HG03097 (cell line): ENCODE results near the gene NXPE4.

Experiments used
- ATAC-seq: cut with Tn5 transposase; IDR thresholded peaks from one replicate; pipeline ENCODE4 v1.9.1; 2021; ENCODE audit not compliant: unreplicated experiment, low FRiP score

Gene NXPE4

DNA sequence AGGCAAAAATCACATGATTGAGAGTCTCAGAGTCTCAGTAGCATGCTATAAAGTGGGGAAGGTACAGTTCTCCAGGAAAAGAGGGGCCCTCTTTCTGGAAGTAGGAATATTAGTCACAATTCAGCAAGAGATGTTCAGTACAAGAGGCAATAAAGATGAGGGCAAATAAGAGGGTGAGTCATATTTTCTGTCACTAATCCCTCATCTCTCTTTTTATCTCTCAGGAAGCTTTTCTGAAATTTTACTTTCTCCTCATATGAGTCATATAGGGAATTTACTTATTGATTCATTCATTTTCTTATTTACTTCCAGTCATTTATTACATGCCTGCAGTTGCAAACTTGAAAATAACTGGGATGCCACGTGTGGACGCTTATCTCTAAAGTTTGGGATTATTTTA, 32.5 kb downstream of the NXPE4 start:
- ATAC-seq: no peak

DNA sequence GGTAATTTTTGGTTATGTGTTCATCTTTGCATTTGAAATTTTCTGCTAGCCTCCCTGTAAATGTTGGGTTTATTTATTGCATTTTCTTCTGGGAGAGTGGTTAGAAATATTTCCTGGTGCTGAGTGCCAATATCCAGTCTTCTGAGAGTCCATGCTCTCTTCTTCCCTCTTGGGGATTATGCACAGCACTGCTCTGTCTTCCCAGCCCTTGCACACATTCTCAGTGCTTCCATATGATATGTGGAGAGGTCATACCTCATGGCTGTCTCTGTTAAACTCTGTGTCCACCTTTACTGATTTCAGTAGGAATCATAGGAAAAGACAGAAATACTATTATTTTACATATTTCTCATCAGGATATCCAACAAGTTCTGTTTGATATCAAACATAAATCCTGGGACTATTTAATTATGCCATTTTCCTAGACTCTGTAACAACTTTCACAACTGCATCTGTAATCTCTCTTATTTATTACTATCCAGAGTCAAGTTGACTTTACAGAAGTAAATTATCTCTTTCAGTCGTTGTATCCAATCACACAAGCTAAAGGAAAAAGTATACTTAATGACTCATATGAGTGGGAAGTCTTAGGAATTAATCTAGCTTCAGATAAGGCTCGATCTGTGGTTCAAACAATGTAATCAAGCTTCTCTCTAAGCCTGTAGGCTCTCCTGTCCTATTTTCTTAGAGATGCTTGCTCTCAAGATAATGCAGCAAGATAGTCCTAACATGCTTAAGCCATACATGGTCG, 33.2 kb downstream of the NXPE4 start:
- no peak for ATAC-seq

DNA sequence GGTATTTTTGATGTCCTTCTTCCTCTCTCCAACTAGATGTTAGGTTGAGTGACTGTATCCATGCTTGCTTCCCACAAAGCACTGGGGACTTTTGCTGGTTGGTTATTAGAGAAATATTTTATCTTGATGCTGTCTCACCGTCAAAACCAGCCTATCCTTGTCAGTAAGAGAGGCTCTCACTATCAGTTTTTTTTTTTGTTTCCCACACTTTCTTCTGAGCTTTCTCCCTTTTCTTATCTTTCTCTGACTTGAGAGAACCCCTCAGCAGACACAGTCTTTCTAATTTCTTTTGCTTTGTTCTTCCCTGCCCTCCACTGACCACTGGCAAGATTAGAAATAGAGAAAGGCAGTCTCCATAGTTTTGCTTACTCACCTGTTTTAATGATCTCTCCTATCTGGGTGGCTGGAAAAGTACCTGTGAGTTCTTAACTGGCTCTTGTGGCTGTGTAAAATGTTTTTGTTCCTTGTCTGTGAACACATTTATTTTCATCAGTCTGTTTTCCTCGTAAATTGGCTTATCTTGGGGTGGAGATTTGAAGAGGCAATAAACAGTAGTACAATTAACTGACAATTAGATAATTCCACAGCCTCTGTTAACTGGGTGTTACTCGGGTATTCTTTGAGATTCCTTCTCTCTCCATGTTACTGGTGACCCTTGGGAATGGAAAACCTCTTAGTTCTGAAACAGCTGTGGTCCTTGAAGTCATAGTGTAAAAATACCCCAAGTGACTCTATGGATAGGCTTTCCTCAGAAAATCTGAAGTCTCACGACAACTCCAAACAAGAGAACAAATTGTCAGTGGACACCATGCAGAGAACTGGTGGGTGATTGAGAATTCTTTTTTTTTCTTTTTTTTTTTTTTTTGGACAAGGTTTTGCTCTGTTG, 35.9 kb downstream of the NXPE4 start, which contains the start of gene NXPE1:
TSS of gene NXPE1 (minus strand) at position 457 of the 886 bp plus-strand sequence. CDS start 8,680 bp downstream, outside the sequence.
- ATAC-seq: no peak

DNA sequence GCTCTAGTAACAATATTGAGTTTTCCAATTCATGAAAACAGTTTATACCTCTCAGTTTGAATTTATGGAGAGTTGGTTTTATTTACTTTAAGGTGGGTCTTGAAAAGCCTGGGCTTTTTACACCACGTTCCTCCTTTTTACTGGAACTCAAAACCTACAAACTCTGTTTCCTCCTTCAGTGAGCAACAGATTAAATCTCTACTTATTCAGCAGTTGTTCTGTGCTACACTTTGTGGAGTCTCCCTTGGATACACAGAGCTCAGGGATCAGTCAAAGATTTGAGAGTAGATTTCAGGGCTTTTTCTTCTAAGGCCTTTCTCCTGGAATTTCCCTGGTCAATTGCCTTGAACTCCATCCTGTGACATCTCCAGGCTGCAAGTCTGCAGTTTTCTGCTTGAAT, 39.5 kb downstream of the NXPE4 start:
- no peak for ATAC-seq

DNA sequence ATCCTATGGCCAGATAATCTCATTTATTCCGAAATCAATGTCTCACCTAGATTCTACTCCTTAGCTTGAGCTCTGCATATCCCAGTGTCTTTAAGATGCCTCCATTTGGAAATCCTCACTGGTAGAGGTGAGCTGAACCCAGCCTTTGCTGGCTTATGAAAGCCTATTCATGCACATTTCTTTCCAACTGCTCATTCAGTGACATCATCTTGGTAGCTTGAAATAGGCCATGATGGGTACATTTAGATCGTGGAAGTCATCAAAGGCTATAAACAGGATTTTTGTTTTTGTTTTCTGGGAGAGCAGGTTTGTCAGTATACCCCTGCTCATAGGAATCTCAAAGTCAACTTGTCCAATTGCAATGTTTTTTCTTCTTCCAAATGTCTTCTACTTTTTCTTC, 41.9 kb downstream of the NXPE4 start:
- ATAC-seq: no peak

DNA sequence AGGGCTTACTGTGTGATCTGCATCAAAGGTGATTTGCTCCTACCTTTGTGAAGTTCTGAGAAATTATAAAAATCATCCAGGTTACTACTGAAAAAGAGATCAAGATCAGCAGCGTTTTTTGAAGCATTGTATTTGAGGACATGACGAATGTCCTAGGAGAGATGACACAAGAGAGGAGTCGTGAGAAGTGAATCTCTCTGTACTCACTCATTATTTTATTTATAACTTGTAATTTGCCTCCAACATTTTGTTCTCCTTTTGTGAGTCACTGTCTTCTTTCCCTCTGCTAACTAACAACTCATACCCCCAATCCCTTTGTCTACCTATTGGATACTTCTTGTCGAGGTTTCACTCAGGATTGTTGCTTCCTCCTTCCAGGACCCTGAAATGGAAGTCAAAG, 44.5 kb downstream of the NXPE4 start:
- no peak for ATAC-seq

DNA sequence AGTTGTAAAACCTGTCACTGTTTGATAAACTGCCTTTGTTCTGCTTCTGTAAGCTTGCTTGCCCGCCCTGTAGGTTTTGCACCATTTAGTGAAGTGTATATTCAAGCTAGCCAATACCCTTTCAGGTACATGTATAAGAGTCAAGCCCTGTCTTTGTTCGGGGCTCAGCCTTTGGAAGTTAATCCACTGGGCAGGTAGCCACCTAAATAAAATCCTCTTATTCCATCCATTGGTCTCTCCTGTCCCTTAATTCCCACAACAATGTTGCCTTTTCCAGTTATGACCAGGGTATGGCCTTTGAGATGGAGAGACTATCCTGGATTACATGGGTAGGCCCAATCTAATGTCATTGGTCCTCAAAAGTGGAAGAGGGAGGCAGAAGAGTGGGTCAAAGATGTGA, 69.9 kb downstream of the NXPE4 start:
- no peak for ATAC-seq

DNA sequence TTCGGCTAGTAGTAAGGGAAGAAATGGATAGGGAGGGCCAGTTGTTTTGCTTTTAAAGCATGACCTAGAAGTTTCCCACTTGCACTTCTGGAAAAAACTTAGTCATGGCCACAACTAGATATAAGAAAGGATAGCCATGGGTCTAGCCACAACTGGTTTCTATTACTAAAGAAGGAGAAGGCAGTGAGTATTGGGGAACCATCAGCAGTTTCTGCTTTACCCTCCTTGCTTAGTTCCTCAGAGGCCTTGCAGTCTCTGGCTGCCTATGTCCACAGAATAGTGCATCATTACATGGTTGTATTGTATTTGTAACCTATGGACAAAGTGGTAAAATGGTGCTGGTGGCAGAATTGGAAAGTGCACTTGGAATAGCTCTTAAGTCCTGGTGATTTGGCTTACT, 71.5 kb downstream of the NXPE4 start:
- no peak for ATAC-seq

DNA sequence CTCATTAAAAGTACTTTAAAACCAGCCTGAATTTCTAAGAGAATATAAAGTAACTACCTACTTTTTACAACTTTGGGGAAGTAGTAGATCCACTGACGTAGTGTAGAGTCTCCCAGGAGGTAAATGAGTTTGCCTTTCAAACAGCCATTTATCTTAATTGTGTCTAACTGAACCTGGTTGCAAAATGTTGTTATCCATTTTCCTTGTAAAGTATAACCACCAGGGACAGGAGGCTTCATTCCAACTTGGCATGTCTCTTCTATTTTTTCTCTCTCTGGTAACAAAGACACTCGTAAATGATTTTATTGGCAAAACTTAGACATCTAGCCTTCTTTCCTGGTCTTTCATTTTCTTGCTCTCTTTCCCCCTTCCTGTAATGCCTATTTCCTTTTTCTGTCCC, 72.8 kb downstream of the NXPE4 start:
- no peak for ATAC-seq
